Measurements from ENCODE around the gene GATAD2A.

The GATAD2A gene

GRCh38 chr19:19534556-19535265 lies 129.2 kb downstream of the GATAD2A start:
- no peak overlapping the region for H3K4me3 ChIP-seq (ENCODE audit: low read length)
- no peak for DNase-seq (ENCODE audit: low read depth, low spot score)

GRCh38 chr19:19535311-19536191 lies 130.1 kb downstream of the GATAD2A start:
- no peak for DNase-seq (ENCODE audit: low read depth, low spot score)
- H3K4me3 ChIP-seq (ENCODE audit: low read length): no peak overlapping the region

- DNase-seq (ENCODE audit: low read depth, low spot score): no peak
- no peak overlapping the region for H3K4me3 ChIP-seq (ENCODE audit: low read length)
Measured at GRCh38 chr19:19537075-19538048, 131.9 kb downstream of the GATAD2A start.

GRCh38 chr19:19538061-19538784 lies 132.7 kb downstream of the GATAD2A start, which contains the start of gene CILP2:
TSS of gene CILP2 (plus strand) at chr19:19538265. CDS start at chr19:19538350, 85 bp downstream.
- DNase-seq (ENCODE audit: low read depth, low spot score): no peak
- no peak within 1 kb of the TSS for H3K4me3 ChIP-seq (ENCODE audit: low read length)

GRCh38 chr19:19538785-19539166 lies 133.3 kb downstream of the GATAD2A start:
- no peak for DNase-seq (ENCODE audit: low read depth, low spot score)
- H3K4me3 ChIP-seq (ENCODE audit: low read length): no peak overlapping the region

GRCh38 chr19:19539698-19540063 lies 134.2 kb downstream of the GATAD2A start:
- H3K4me3 ChIP-seq (ENCODE audit: low read length): no peak overlapping the region
- DNase-seq (ENCODE audit: low read depth, low spot score): no peak

- peak; percentile 26 for DNase-seq (ENCODE audit: low read depth, low spot score)
- no peak overlapping the region for H3K4me3 ChIP-seq (ENCODE audit: low read length)
Measured at GRCh38 chr19:19540064-19540714, 134.7 kb downstream of the GATAD2A start.

DNA sequence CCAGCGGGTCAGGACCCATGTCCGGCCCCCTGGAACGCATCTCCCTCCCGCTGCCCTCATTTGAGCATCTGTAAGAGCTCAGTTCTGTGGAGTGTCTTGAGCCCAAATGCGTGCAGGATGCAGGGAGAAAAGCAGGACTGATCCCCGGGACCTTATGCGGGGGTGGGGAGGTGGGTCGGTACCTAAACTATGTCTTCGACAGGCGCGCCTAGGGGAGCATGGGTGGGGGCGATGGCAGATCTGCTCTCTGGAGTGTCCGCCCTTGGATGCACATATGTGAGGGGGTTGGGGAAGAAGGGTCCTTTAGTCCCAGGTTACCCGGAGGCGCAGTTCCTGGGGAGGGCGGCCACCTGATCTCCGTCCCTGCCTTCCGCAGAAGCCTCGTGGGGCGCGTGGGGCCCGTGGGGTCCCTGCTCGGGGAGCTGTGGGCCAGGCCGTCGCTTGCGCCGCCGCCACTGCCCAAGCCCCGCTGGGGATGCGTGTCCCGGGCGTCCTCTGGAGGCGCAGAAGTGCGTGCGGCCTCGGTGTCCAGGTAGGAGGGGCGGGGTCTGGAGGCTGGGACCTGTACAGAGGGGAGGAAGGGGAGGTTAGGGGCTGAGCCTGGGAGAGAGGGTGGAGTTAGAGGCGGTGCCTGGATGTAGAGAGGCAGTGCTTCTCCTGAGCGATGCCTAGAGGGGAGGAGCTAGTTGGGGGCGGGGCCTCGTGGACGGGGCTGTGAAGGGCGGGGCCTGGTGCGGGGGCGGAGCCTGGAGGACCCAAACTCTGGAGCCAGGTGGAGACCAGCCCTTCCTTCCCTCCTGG lies 135.4 kb downstream of the GATAD2A start:
- peak; percentile 20 for DNase-seq (ENCODE audit: low read depth, low spot score)

DNA sequence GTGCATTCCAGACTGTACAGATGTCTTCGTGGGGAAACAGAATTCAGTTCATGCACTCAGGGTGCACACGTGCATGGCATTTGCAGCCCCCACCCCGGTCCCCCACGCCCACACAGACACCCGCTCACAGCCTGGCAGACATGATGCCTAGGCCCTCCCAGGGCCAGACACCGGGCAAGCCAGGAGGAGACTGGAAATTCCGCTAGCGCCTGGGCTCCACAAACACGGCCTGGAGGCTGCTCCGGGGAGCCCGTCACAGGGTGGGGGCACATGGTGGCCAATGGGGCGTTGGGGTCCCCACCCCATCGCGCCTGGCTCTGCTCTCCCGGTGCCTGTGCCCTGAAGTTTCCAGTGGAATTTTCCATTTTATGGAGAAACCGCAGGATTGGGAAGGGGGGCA lies 136.1 kb downstream of the GATAD2A start:
- H3K4me3 ChIP-seq (ENCODE audit: low read length): no peak overlapping the region
- DNase-seq (ENCODE audit: low read depth, low spot score): no peak

More for the DNA sequence above, 135.4 kb downstream of the GATAD2A start:
- no peak overlapping the region for H3K4me3 ChIP-seq (ENCODE audit: low read length)

DNA sequence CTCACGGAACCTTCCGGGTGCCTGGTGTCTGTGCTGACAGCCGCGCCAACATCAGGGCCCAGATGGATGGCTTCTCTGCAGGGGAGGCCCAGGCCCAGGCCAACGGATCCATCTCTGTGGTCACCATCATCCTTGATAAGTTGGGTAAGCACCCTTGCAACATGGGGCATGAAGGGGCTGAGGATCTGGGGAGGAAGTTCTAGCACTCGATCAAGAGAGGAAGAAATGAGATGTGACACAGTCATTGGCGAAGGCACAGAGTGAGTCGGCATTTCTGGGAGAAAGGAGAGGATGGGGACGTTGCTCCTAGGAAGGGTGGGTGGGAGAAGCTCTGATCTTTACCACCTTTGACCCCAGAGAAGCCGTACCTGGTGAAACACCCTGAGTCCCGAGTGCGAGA lies 137.0 kb downstream of the GATAD2A start:
- H3K4me3 ChIP-seq (ENCODE audit: low read length): no peak overlapping the region
- no peak for DNase-seq (ENCODE audit: low read depth, low spot score)

- no peak for DNase-seq (ENCODE audit: low read depth, low spot score)
- no peak overlapping the region for H3K4me3 ChIP-seq (ENCODE audit: low read length)
Measured at GRCh38 chr19:19543101-19543500, 137.6 kb downstream of the GATAD2A start.

- no peak for DNase-seq (ENCODE audit: low read depth, low spot score)
- no peak overlapping the region for H3K4me3 ChIP-seq (ENCODE audit: low read length)
Measured at GRCh38 chr19:19543640-19544039, 138.2 kb downstream of the GATAD2A start.

DNA sequence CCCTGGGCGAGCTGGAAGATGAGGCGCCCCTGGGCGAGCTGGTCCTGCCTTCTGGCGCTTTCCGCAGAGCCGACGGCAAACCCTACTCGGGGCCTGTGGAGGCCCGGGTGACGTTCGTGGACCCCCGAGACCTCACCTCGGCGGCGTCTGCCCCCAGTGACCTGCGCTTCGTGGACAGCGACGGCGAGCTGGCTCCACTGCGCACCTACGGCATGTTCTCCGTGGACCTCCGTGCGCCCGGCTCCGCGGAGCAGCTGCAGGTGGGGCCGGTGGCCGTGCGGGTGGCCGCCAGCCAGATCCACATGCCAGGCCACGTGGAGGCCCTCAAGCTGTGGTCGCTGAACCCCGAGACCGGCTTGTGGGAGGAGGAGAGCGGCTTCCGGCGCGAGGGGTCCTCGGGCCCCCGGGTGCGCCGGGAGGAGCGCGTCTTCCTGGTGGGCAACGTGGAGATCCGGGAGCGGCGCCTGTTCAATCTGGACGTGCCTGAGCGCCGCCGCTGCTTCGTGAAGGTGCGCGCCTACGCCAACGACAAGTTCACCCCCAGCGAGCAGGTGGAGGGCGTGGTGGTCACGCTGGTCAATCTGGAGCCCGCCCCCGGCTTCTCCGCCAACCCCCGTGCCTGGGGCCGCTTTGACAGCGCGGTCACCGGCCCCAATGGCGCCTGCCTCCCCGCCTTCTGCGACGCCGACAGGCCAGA lies 138.9 kb downstream of the GATAD2A start:
- no peak overlapping the region for H3K4me3 ChIP-seq (ENCODE audit: low read length)
- no peak for DNase-seq (ENCODE audit: low read depth, low spot score)

- no peak for DNase-seq (ENCODE audit: low read depth, low spot score)
- no peak overlapping the region for H3K4me3 ChIP-seq (ENCODE audit: low read length)
Measured at GRCh38 chr19:19544954-19545591, 139.6 kb downstream of the GATAD2A start.

- no peak overlapping the region for H3K4me3 ChIP-seq (ENCODE audit: low read length)
- no peak for DNase-seq (ENCODE audit: low read depth, low spot score)
Measured at GRCh38 chr19:19545707-19546106, 140.2 kb downstream of the GATAD2A start.

GRCh38 chr19:19546751-19547162 lies 141.3 kb downstream of the GATAD2A start:
- DNase-seq (ENCODE audit: low read depth, low spot score): no peak
- no peak overlapping the region for H3K4me3 ChIP-seq (ENCODE audit: low read length)
